CD1c-positive myeloid dendritic cell (primary cell): ENCODE measurements around the gene UNC13B.
A peak's percentile ranks its signal among the peaks of the same experiment; 100 is the strongest.

Source experiments
- DNase-seq: peaks from one replicate; pipeline ENCODE4 v3.0.0-alpha.2; 2016; ENCODE audit errors: extremely low spot score

UNC13B gene

GRCh38 chr9:35426627-35427026 is 264.8 kb downstream of the UNC13B start:
- no peak for DNase-seq

DNA sequence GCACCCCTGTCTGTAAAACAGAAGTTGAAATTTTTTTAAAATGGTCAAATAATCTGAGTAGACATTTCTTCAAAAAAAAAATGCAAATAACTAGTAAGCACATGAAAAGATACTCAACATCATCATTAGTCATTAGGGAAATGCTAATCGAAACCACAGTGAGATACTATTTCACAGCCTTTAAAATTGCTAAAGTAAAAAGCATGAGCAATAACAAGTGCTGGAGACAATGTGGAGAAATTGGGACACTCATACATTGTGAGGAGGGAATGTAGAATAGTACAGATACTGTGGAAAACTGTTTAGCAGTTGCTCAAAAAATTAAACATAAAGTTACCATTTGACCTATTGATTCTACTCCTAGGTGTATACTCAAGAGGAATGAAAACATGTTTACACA is 269.7 kb downstream of the UNC13B start:
- DNase-seq = no peak

- DNase-seq = no peak
Observed at GRCh38 chr9:35432076-35432475, 270.3 kb downstream of the UNC13B start.

- peak; percentile 15 for DNase-seq
Observed at GRCh38 chr9:35436933-35437332, 275.1 kb downstream of the UNC13B start.

GRCh38 chr9:35446012-35446411 is 284.2 kb downstream of the UNC13B start:
- no peak for DNase-seq

DNA sequence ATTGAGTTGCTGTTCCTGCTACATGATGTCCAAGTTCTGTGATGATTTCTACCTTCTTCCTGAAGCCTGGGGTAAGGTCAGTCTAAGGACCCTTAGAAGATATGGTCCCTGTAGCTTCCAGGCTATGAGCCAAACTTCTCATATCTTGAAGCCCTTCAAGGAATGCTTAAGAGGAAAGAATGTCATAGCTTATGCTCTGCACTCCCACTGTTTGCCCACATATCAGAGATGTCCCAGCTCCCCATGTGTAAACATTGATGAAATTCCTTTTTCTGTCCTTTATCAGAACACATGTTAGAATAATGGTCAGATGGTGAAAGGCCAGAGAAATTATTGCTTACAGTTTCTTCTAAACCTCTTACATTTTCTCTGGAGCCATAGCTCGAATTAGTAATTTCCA is 286.7 kb downstream of the UNC13B start:
- DNase-seq = no peak

DNA sequence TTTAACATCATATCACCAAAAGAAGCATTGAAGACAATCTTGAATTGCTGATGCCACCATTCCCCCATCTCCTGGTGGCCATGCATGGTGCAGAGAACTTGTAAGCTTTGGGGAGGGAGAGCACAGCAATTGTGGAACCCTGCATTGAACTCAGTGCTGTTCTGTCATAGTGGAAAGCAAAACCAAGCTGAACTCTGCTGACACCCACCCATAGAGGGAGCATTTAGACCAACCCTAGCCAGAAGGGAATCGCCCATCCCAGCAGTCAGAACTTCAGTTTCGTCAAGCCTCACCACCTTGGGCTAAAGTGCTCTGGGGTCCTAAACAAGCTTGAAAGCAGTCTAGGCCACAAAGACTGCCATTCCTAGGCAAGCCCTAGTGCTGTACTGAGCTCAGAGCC is 290.7 kb downstream of the UNC13B start:
- no peak for DNase-seq

- no peak for DNase-seq
Observed at GRCh38 chr9:35453786-35454185, 292.0 kb downstream of the UNC13B start.
